Right lobe of liver (tissue), 4 donors: ENCODE results near the gene TUT4.

Experiments
- POLR2A ChIP-seq: fragments of 450-650 bp; IDR thresholded peaks from one replicate; pipeline ENCODE4 v1.6.1; 2017; ENCODE audit warnings: antibody characterized with exemption, mild to moderate bottlenecking
- TF ChIP-seq, protein P1 (sequence below), 4 donors: fragments of 200-600 bp in 3 of 4; fragments of 450-650 bp in 1 of 4; IDR thresholded peaks; one replicate each; pipeline versions ENCODE4 v1.5.1 to v1.8.0; 2016 to 2022; ENCODE audit warnings: antibody characterized with exemption in 4 of 4, mild to moderate bottlenecking in 2 of 4
- donor health status: DM: no; HTN: no; CAD: no.
- donor health status: DM: no; HTN: no; CAD: no.
- donor health status: DM: no; HTN: yes; CAD: no.

DNA sequence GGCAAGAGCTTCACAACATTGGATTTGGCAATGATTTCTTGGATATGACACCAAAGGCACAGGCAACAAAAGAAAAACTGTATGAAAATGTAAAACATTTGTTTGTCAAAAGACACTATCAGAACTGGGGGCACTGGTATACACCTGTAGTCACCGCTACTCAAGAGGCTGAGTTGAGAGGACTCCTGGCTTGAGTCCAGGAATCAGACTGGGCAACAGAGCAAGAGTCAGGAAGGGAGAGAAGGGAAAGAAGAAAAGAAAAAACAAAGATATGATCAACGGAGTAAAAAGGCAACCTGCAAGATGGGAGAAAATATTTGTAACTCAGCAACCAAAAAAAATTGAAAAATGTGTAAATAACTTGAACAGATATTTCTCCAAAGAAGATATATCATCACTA lies 6.0 kb upstream of the TUT4 start:
- TF ChIP-seq, protein P1, sequence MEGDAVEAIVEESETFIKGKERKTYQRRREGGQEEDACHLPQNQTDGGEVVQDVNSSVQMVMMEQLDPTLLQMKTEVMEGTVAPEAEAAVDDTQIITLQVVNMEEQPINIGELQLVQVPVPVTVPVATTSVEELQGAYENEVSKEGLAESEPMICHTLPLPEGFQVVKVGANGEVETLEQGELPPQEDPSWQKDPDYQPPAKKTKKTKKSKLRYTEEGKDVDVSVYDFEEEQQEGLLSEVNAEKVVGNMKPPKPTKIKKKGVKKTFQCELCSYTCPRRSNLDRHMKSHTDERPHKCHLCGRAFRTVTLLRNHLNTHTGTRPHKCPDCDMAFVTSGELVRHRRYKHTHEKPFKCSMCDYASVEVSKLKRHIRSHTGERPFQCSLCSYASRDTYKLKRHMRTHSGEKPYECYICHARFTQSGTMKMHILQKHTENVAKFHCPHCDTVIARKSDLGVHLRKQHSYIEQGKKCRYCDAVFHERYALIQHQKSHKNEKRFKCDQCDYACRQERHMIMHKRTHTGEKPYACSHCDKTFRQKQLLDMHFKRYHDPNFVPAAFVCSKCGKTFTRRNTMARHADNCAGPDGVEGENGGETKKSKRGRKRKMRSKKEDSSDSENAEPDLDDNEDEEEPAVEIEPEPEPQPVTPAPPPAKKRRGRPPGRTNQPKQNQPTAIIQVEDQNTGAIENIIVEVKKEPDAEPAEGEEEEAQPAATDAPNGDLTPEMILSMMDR (IDR thresholded peaks at IDR 0.05), result no peak
- TF ChIP-seq POLR2A, result no peak
